GM12891 (cell line): ENCODE measurements around the gene GALNT9.

Experiments used
- PAX5 ChIP-seq: IDR thresholded peaks from 2 replicates; pipeline ENCODE4 v1.6.1; 2011; ENCODE audit warnings: low read length, moderate library complexity, mild to moderate bottlenecking; ENCODE audit not compliant: insufficient read depth, severe bottlenecking
- POLR2A ChIP-seq: IDR thresholded peaks from 2 replicates; pipeline ENCODE4 v1.6.1; 2011; ENCODE audit warnings: low read depth, low read length, control low read depth
- POLR2AphosphoS5 ChIP-seq: IDR thresholded peaks from 2 replicates; pipeline ENCODE4 v1.6.1; 2011; ENCODE audit warnings: low read depth, low read length, control low read depth
- POU2F2 ChIP-seq: IDR thresholded peaks from 2 replicates; pipeline ENCODE4 v1.6.1; 2011; ENCODE audit warnings: low read depth, mild to moderate bottlenecking, control low read depth, low read length, moderate library complexity
- SPI1 ChIP-seq: IDR thresholded peaks from 2 replicates; pipeline ENCODE4 v1.6.1; 2011; ENCODE audit warnings: low read depth, low read length, control low read depth
- TAF1 ChIP-seq: IDR thresholded peaks from 2 replicates; pipeline ENCODE4 v1.6.1; 2011; ENCODE audit warnings: low read depth, low read length, control low read depth

- no peak for TF ChIP-seq TAF1
- TF ChIP-seq POLR2A, result no peak
- TF ChIP-seq POLR2AphosphoS5, result no peak
- no peak for TF ChIP-seq SPI1
- TF ChIP-seq PAX5, result no peak
- TF ChIP-seq POU2F2, result no peak
Observed at GRCh38 chr12:132250707-132251106, 78.7 kb downstream of the GALNT9 start.
